GM23248 (cell line): ENCODE measurements around the gene NME9.

Source experiments
- EZH2 ChIP-seq: fragments of 200-600 bp; sonication (generic); IDR thresholded peaks from 2 replicates; pipeline ENCODE4 v1.6.1; 2018; ENCODE audit warnings: antibody characterized with exemption, mild to moderate bottlenecking; ENCODE audit not compliant: insufficient read depth, poor library complexity, severe bottlenecking
- EZH2phosphoT487 ChIP-seq: fragments of 200-600 bp; sonication (generic); IDR thresholded peaks from 2 replicates; pipeline ENCODE4 v1.6.1; 2018; ENCODE audit warnings: antibody characterized with exemption, moderate library complexity, mild to moderate bottlenecking, low read depth; ENCODE audit not compliant: insufficient read depth

DNA sequence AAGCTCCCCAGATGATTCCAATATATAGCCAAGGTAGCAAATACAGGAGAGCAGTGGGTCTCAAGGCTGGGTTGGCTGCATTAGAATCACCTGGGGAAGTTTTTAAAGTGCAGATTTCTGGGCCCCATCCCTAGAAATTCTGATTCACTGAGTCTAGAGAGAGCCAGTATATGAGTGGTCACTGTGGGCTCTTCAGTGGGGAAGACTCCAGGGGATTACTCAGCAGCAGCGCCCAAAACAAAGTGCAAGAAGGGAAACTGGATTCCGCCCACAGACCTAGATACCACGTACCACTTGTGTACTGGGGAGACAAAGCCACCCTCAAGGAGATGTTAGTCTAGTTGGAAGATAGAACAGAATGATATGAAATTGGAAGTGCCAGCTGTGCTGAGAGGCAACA is 40.0 kb downstream of the NME9 start:
- TF ChIP-seq EZH2, result no peak
- TF ChIP-seq EZH2phosphoT487, result no peak
